HepG2 (cell line): ENCODE results near the gene HHIPL1. TPM values are rescaled to one million over a fixed set of nuclear protein-coding genes. Genes with fewer than 3 reads are reported as not detected.

Source experiments
- ATAC-seq: fragments of 200-7000 bp; cut with Tn5 transposase; 3 replicates; pipeline ENCODE4 v1.9.1; 2020; ENCODE audit warnings: mild to moderate bottlenecking, moderate library complexity
- BruUV-seq: library from RNA; stranded (reverse); fragments of 400-500 nt; replicated peaks from 2 replicates; lab custom pipeline; 2021; lab: Mats Ljungman, UMichigan
- CTCF ChIA-PET: fragments of 300-600 bp; formaldehyde crosslinking; extraction: SDS; loops from one replicate; lab custom pipeline; 2021; ENCODE audit warnings: low total read pairs, inconsistent platforms, low intra/inter-chr PET ratio; lab: Yijun Ruan, JAX
- POLR2A ChIA-PET: fragments of 350-600 bp; sonication (Branson Sonifier 250); formaldehyde crosslinking; loops from one replicate; lab custom pipeline; 2020; ENCODE audit warnings: antibody characterized with exemption, inconsistent platforms; lab: Yijun Ruan, JAX
- DNase-seq: peaks from one replicate; pipeline ENCODE4 v3.0.0-alpha.2; 2015; ENCODE audit warnings: low spot score
- FAIRE-seq: peaks from 3 replicates; lab custom pipeline; 2011; peaks lifted over from hg19 to GRCh38; lab: Jason Lieb, UNC
- H2AFZ ChIP-seq: one replicate; pipeline ENCODE4 v1.6.1; 2011; ENCODE audit warnings: low read length, inconsistent platforms
- H3K27ac ChIP-seq: fragments of 300-600 bp; 3 replicates; pipeline ENCODE4 v1.8.0; 2011; ENCODE audit warnings: mixed run types, mild to moderate bottlenecking, mixed read lengths, low read length, inconsistent platforms; ENCODE audit not compliant: insufficient read depth; ENCODE audit errors: extremely low read length
- H3K27me3 ChIP-seq, 2 experiments: fragments of 200-600 bp in 1 of 2; 2 replicates in 1 of 2; 3 replicates in 1 of 2; pipeline versions ENCODE4 v1.6.0 to v1.8.0; 2011; ENCODE audit warnings: low read length in 2 of 2, mild to moderate bottlenecking in 2 of 2, moderate library complexity in 2 of 2, inconsistent platforms in 1 of 2; ENCODE audit not compliant: insufficient read depth in 2 of 2, control insufficient read depth in 1 of 2
- H3K36me3 ChIP-seq, 2 experiments: fragments of 200-600 bp in 1 of 2; replicated peaks in 1 of 2; 2 replicates in 1 of 2; 3 replicates in 1 of 2; pipeline versions ENCODE4 v1.5.1 to v1.8.0; 2011; ENCODE audit warnings: low read length in 2 of 2, inconsistent platforms in 1 of 2; ENCODE audit not compliant: insufficient read depth in 2 of 2, control insufficient read depth in 1 of 2
- H3K4me1 ChIP-seq: 2 replicates; pipeline ENCODE4 v1.5.1; 2012; ENCODE audit warnings: low read length, inconsistent platforms; ENCODE audit not compliant: insufficient read depth
- H3K4me2 ChIP-seq: 2 replicates; pipeline ENCODE4 v1.6.0; 2011; ENCODE audit warnings: low read depth, low read length, inconsistent platforms
- H3K4me3 ChIP-seq, 3 experiments: fragments of 200-600 bp in 1 of 3; sonication (generic), shearing (Covaris generic) in 1 of 3; replicated peaks in 1 of 3; 2 replicates each; pipeline ENCODE4 v1.5.1; 2011 to 2016; ENCODE audit warnings: low read length in 3 of 3, inconsistent platforms in 2 of 3, low read depth in 2 of 3, mild to moderate bottlenecking in 2 of 3, control low read depth in 1 of 3, mixed read lengths in 1 of 3; ENCODE audit not compliant: insufficient read depth in 1 of 3
- H3K79me2 ChIP-seq: one replicate; pipeline ENCODE4 v1.6.1; 2011; ENCODE audit warnings: low read length, inconsistent platforms; ENCODE audit not compliant: insufficient read depth
- H3K9ac ChIP-seq: 2 replicates; pipeline ENCODE4 v1.6.0; 2011; ENCODE audit warnings: mild to moderate bottlenecking, low read depth, low read length, inconsistent platforms; ENCODE audit not compliant: insufficient read depth
- H3K9me3 ChIP-seq: 2 replicates; pipeline ENCODE4 v1.5.1; 2012; ENCODE audit warnings: mild to moderate bottlenecking, low read length
- H4K20me1 ChIP-seq: 2 replicates; pipeline ENCODE4 v1.6.0; 2011; ENCODE audit warnings: inconsistent platforms, mild to moderate bottlenecking, low read length, moderate library complexity; ENCODE audit not compliant: insufficient read depth
- ASH2L ChIP-seq: fragments of 300-600, 200-600 bp; sonication (generic); IDR thresholded peaks from 2 replicates; pipeline ENCODE4 v1.7.0; 2017; ENCODE audit warnings: low read depth, mild to moderate bottlenecking, moderate library complexity, mixed read lengths, low read length; ENCODE audit not compliant: insufficient read length
- BORCS8-MEF2B ChIP-seq: sonication (generic); formaldehyde crosslinking; IDR thresholded peaks from 2 replicates; pipeline ENCODE4 v1.8.0; 2022; ENCODE audit warnings: mild to moderate bottlenecking, missing genetic modification reagents
- CENPX ChIP-seq: sonication (generic); formaldehyde crosslinking; IDR thresholded peaks from 2 replicates; pipeline ENCODE4 v1.9.0; 2021; ENCODE audit warnings: mild to moderate bottlenecking, missing genetic modification reagents, moderate library complexity
- MAFG ChIP-seq: sonication (generic); formaldehyde crosslinking; IDR thresholded peaks from 2 replicates; pipeline ENCODE4 v1.5.1; 2020; ENCODE audit warnings: mild to moderate bottlenecking, missing genetic modification reagents
- SAFB2 ChIP-seq: sonication (generic); formaldehyde crosslinking; IDR thresholded peaks from 2 replicates; pipeline ENCODE4 v1.5.1; 2020; ENCODE audit warnings: missing genetic modification reagents, low read depth, mild to moderate bottlenecking, borderline replicate concordance
- SP5 ChIP-seq: IDR thresholded peaks from 2 replicates; pipeline ENCODE4 v1.6.1; 2016; ENCODE audit warnings: low read depth, borderline replicate concordance
- THAP8 ChIP-seq: sonication (generic); formaldehyde crosslinking; IDR thresholded peaks from 2 replicates; pipeline ENCODE4 v1.5.1; 2020; ENCODE audit warnings: missing genetic modification reagents, mild to moderate bottlenecking, borderline replicate concordance
- TRAFD1 ChIP-seq: sonication (generic); formaldehyde crosslinking; IDR thresholded peaks from 2 replicates; pipeline ENCODE4 v1.5.1; 2020; ENCODE audit warnings: missing genetic modification reagents, mild to moderate bottlenecking, borderline replicate concordance
- ZBTB21 ChIP-seq: sonication (generic); formaldehyde crosslinking; IDR thresholded peaks from 2 replicates; pipeline ENCODE4 v1.4.0; 2020; ENCODE audit warnings: missing genetic modification reagents
- ZNF335 ChIP-seq: sonication (generic); formaldehyde crosslinking; IDR thresholded peaks from 2 replicates; pipeline ENCODE4 v1.4.0; 2020; ENCODE audit warnings: missing genetic modification reagents
- ZNF430 ChIP-seq: sonication (generic); formaldehyde crosslinking; IDR thresholded peaks from 2 replicates; pipeline ENCODE4 v1.9.0; 2021; ENCODE audit warnings: mild to moderate bottlenecking, missing genetic modification reagents
- ZNF576 ChIP-seq: sonication (generic); formaldehyde crosslinking; IDR thresholded peaks from 2 replicates; pipeline ENCODE4 v1.4.0; 2020; ENCODE audit warnings: mild to moderate bottlenecking, missing genetic modification reagents
- ZNF674 ChIP-seq: sonication (generic); formaldehyde crosslinking; IDR thresholded peaks from 2 replicates; pipeline ENCODE4 v1.5.0; 2020; ENCODE audit warnings: low read depth, mild to moderate bottlenecking, missing genetic modification reagents
- WGBS: methylation state at CpG from one replicate; pipeline ENCODE4 v1.1.6; 2017; ENCODE audit warnings: low lambda C conversion rate; 5-methylcytosine and 5-hydroxymethylcytosine counted together
- in situ Hi-C: cut with HindIII; loops from 2 replicates; pipeline ENCODE4 v1.10.0; 2017; ENCODE audit warnings: low pct_unique_long_range_greater_than_20kb; ENCODE audit not compliant: extremely low pct_ligation_motif_present
- intact Hi-C: fragments of 100-400 bp; cut with micrococcal nuclease; formaldehyde crosslinking; loops from one replicate; pipeline ENCODE4 v1.10.0; 2022; ENCODE audit not compliant: unreplicated experiment
- polyA plus RNA-seq, 8 experiments: library from polyadenylated mRNA; depleted of rRNA in 3 of 8; stranded (reverse) in 7 of 8; unstranded in 1 of 8; fragments of >200 nt; fragmentation: Illumina TruSeq in 4 of 8; extraction: Trizol in 4 of 8; gene quantifications; 2 replicates each; pipeline versions ENCODE4 v1.2.1 to v1.2.3, GENCODE V29; 2011 to 2016; ENCODE audit warnings: low read depth in 4 of 8, missing spikeins in 1 of 8, mixed read lengths in 1 of 8; ENCODE audit not compliant: insufficient read depth in 1 of 8
- total RNA-seq, 5 experiments: library from RNA; depleted of rRNA; stranded (reverse); fragments of >200 nt; fragmentation: Illumina TruSeq; extraction: Trizol; gene quantifications; 2 replicates each; pipeline ENCODE4 v1.2.3, GENCODE V29; 2016; ENCODE audit warnings: low read depth in 1 of 5
- TF ChIP-seq, protein P1 (sequence below): sonication (generic); formaldehyde crosslinking; IDR thresholded peaks from 2 replicates; pipeline ENCODE4 v1.5.0; 2020; ENCODE audit warnings: missing genetic modification reagents
- TF ChIP-seq, protein P2 (sequence below): sonication (generic); formaldehyde crosslinking; IDR thresholded peaks from 2 replicates; pipeline ENCODE4 v1.4.0; 2020; ENCODE audit warnings: missing genetic modification reagents

The HHIPL1 gene
- total and polyA plus RNA-seq, 2 of the 13 experiments (the other 11 are each of a cell fraction or from before 2014, with no cell fraction given) = not detected

- H3K4me3 ChIP-seq = no peak overlapping the region
- no TSS peak for BruUV-seq
- no peak overlapping the region for H3K27ac ChIP-seq
- H3K9me3 ChIP-seq = no peaks in the 10 kb centered on the region
- peaks cover 3% of the 10 kb centered on the region; the same call in 1 of the 2 replicates for H3K4me1 ChIP-seq
- H3K36me3 ChIP-seq = no peaks in the 10 kb centered on the region
- H3K27me3 ChIP-seq = peaks cover 6 to 44% of the 10 kb centered on the region in 2 experiments; a peak in 4 of 5 replicates
- intact Hi-C loops = loop anchor here (5.0 kb wide), 1 partner anchor 65 kb away; no protein-coding TSS in a partner anchor
- TF ChIP-seq, protein P1, sequence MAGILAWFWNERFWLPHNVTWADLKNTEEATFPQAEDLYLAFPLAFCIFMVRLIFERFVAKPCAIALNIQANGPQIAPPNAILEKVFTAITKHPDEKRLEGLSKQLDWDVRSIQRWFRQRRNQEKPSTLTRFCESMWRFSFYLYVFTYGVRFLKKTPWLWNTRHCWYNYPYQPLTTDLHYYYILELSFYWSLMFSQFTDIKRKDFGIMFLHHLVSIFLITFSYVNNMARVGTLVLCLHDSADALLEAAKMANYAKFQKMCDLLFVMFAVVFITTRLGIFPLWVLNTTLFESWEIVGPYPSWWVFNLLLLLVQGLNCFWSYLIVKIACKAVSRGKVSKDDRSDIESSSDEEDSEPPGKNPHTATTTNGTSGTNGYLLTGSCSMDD = no peak
- TF ChIP-seq MAFG (CRISPR knock-in tag) (no peak), ZNF430 (CRISPR knock-in tag) (no peak), BORCS8-MEF2B (CRISPR knock-in tag) (no peak), ASH2L (no peak), SP5 (CRISPR knock-in tag) (no peak), ZNF335 (CRISPR knock-in tag) (no peak), CENPX (CRISPR knock-in tag) (no peak), ZBTB21 (CRISPR knock-in tag) (no peak), THAP8 (CRISPR knock-in tag) (no peak), ZNF674 (no peak), ZNF576 (CRISPR knock-in tag) (no peak), TRAFD1 (CRISPR knock-in tag) (no peak), SAFB2 (no peak)
- TF ChIP-seq, protein P2, sequence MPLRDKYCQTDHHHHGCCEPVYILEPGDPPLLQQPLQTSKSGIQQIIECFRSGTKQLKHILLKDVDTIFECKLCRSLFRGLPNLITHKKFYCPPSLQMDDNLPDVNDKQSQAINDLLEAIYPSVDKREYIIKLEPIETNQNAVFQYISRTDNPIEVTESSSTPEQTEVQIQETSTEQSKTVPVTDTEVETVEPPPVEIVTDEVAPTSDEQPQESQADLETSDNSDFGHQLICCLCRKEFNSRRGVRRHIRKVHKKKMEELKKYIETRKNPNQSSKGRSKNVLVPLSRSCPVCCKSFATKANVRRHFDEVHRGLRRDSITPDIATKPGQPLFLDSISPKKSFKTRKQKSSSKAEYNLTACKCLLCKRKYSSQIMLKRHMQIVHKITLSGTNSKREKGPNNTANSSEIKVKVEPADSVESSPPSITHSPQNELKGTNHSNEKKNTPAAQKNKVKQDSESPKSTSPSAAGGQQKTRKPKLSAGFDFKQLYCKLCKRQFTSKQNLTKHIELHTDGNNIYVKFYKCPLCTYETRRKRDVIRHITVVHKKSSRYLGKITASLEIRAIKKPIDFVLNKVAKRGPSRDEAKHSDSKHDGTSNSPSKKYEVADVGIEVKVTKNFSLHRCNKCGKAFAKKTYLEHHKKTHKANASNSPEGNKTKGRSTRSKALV (CRISPR knock-in tag) = no peak
- TF ChIP-seq, all 625 proteins: peak for 0
- no peaks in the 10 kb centered on the region for H3K79me2 ChIP-seq
- no peak for ATAC-seq
- ChIA-PET CTCF (no interaction called here), POLR2A (no interaction called here)
- in situ Hi-C loops = no loop called here
- no peak for DNase-seq
- 4% methylated on average over 2 of the region's 2 CpGs for WGBS
- no peak overlapping the region for H3K4me2 ChIP-seq
- no peak overlapping the region for H2AFZ ChIP-seq
- no peak overlapping the region for H3K9ac ChIP-seq
- H4K20me1 ChIP-seq = no peaks in the 10 kb centered on the region
- no peak for FAIRE-seq
Observed at GRCh38 chr14:99627100-99627499, 17.8 kb upstream of the HHIPL1 start.
